ENCODE results near the gene GRK4.

The GRK4 gene

DNA sequence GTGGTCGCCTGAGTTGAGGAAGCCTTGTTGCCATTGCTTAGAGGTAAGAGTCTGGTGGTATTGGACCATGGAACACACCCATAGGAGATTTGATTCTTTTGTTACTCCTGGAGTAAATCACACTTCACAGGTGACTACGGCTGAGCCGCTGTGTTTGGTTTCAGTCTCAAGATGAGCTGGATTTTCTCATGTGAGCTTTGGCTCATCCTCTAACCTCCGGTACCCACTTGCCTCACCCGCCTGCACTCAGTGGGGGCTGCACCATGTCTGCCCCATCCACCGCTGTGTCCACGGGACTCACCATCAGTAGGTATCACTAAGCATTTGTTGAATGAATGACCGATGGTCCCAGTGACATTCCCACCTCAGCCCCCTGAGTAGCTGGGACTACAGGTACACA lies 58.3 kb downstream of the GRK4 start (continued):
- TF ChIP-seq REST (tag by site-specific recombination; IDR thresholded peaks at IDR 0.05), result no peak
- no peak for TF ChIP-seq ZNF221 (tag by site-specific recombination; IDR thresholded peaks at IDR 0.05; ENCODE audit: borderline replicate concordance)

DNA sequence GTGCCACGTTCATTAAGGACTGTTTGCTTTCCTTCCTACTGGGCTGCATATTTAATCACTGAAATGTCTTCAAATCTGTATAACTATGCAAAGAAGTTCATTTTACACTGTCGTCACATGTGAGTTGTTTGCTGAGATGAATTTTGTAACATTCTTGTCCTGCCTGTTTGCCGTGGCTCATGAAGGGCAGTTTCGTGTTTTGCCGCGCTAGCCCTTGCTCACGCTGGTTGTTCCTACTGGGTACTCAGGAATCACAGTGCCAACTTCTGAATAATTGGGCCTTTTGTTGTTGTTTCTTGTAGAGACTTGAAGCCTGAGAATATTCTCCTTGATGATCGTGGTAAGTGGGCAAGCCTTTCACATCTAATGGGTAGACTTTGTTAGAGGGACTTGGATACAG lies 58.7 kb downstream of the GRK4 start:
- ChIA-PET POLR2A (no interaction called here), CTCF (interaction anchor here (0.6 kb wide), 2 partner anchors 45 to 85 kb away, joined by 3 to 4 read pairs; no protein-coding TSS in a partner anchor)
- H3K4me1 ChIP-seq (ENCODE audit: control insufficient read depth, insufficient read depth, low read length), result no peaks in the 10 kb centered on the region
- no peak overlapping the region for H3K4me3 ChIP-seq (ENCODE audit: low read depth, low read length)
- no peak overlapping the region for H3K27ac ChIP-seq (ENCODE audit: extremely low read depth, low read depth, low read length)
- no peaks in the 10 kb centered on the region for H3K36me3 ChIP-seq (ENCODE audit: control insufficient read depth in 2 of 2, insufficient read depth in 1 of 2, low read length in 2 of 2)
- no peak for TF ChIP-seq ZNF596 (tag by site-specific recombination; IDR thresholded peaks at IDR 0.05)
- TF ChIP-seq ZNF37A (tag by site-specific recombination; IDR thresholded peaks at IDR 0.05), result no peak
- TF ChIP-seq ZNF701 (tag by site-specific recombination; IDR thresholded peaks at IDR 0.05), result no peak
- TF ChIP-seq ZNF155 (tag by site-specific recombination; IDR thresholded peaks at IDR 0.05), result no peak
- no peak for TF ChIP-seq ZNF791 (tag by site-specific recombination; IDR thresholded peaks at IDR 0.05)
- TF ChIP-seq ZNF530 (tag by site-specific recombination; IDR thresholded peaks at IDR 0.05; ENCODE audit: low read depth), result no peak
- no peak for TF ChIP-seq ZFHX2 (tag by site-specific recombination; conservative IDR thresholded peaks at IDR 0.05)
- H3K9me3 ChIP-seq (ENCODE audit: control insufficient read depth, insufficient read depth, low read depth, low read length), result no peaks in the 10 kb centered on the region

GRCh38 chr4:3022651-3023050 lies 59.3 kb downstream of the GRK4 start:
- H3K9me3 ChIP-seq (ENCODE audit: control insufficient read depth, insufficient read depth, low read depth, low read length), result no peaks in the 10 kb centered on the region
- no peaks in the 10 kb centered on the region for H3K4me1 ChIP-seq (ENCODE audit: control insufficient read depth, insufficient read depth, low read length)
- no peaks in the 10 kb centered on the region for H3K36me3 ChIP-seq (ENCODE audit: control insufficient read depth in 2 of 2, insufficient read depth in 1 of 2, low read length in 2 of 2)
- ChIA-PET CTCF (interaction anchor here (1.5 kb wide), 1 partner anchor 14 kb away, joined by 6 read pairs; no protein-coding TSS in a partner anchor), POLR2A (no interaction called here)
- TF ChIP-seq KLF7 (tag by site-specific recombination; IDR thresholded peaks at IDR 0.05; ENCODE audit: borderline replicate concordance) (no peak), ZNF354C (tag by site-specific recombination; IDR thresholded peaks at IDR 0.05; ENCODE audit: borderline replicate concordance, low read depth) (no peak), ZNF121 (tag by site-specific recombination; IDR thresholded peaks at IDR 0.05) (no peak), ZNF366 (tag by site-specific recombination; conservative IDR thresholded peaks at IDR 0.05) (no peak)
- no peak overlapping the region for H3K4me3 ChIP-seq (ENCODE audit: low read depth, low read length)
- no peak overlapping the region for H3K27ac ChIP-seq (ENCODE audit: extremely low read depth, low read depth, low read length)

- ChIA-PET POLR2A (no interaction called here), CTCF (no interaction called here)
- no peak overlapping the region for H3K4me3 ChIP-seq (ENCODE audit: low read depth, low read length)
- no peak overlapping the region for H3K27ac ChIP-seq (ENCODE audit: extremely low read depth, low read depth, low read length)
- no peaks in the 10 kb centered on the region for H3K4me1 ChIP-seq (ENCODE audit: control insufficient read depth, insufficient read depth, low read length)
- TF ChIP-seq ZNF157 (tag by site-specific recombination; IDR thresholded peaks at IDR 0.05) (no peak), ZNF560 (tag by site-specific recombination; IDR thresholded peaks at IDR 0.05; ENCODE audit: borderline replicate concordance) (no peak), ZBTB49 (tag by site-specific recombination; IDR thresholded peaks at IDR 0.05; ENCODE audit: low read depth) (no peak), KLF1 (tag by site-specific recombination; IDR thresholded peaks at IDR 0.05) (no peak), ZFP37 (tag by site-specific recombination; IDR thresholded peaks at IDR 0.05) (no peak), KLF10 (tag by site-specific recombination; IDR thresholded peaks at IDR 0.05) (no peak)
- H3K9me3 ChIP-seq (ENCODE audit: control insufficient read depth, insufficient read depth, low read depth, low read length), result no peaks in the 10 kb centered on the region
- no peaks in the 10 kb centered on the region for H3K36me3 ChIP-seq (ENCODE audit: control insufficient read depth in 2 of 2, insufficient read depth in 1 of 2, low read length in 2 of 2)
Measured at GRCh38 chr4:3025881-3026280, 62.5 kb downstream of the GRK4 start.

Measured in HEK293 (cell line).